GM13977 (cell line): Measurements from ENCODE around the gene CSTB.
"Not testable (repeated sequence)": the region's sequence is repeated elsewhere in the genome, so short reads cannot be mapped to it uniquely, and the experiment has no call there.

Experiments
- DNase-seq: peaks from one replicate; pipeline ENCODE4 v3.0.0; 2012; ENCODE audit warnings: low spot score
- in situ Hi-C: fragments of 300-500 bp; cut with MboI; formaldehyde crosslinking; loops from one replicate; pipeline ENCODE4 v1.12.0; 2022; ENCODE audit warnings: low sequenced_read_pairs, low pct_unique_long_range_greater_than_20kb, mixed read lengths, inconsistent platforms; ENCODE audit not compliant: unreplicated experiment
- TF ChIP-seq, protein P1 (sequence below): IDR thresholded peaks from 2 replicates; pipeline ENCODE4 v1.5.1; 2012; ENCODE audit warnings: mild to moderate bottlenecking, control low read depth; ENCODE audit not compliant: insufficient read depth; ENCODE audit errors: extremely low read depth, missing control alignments

CSTB gene

DNA sequence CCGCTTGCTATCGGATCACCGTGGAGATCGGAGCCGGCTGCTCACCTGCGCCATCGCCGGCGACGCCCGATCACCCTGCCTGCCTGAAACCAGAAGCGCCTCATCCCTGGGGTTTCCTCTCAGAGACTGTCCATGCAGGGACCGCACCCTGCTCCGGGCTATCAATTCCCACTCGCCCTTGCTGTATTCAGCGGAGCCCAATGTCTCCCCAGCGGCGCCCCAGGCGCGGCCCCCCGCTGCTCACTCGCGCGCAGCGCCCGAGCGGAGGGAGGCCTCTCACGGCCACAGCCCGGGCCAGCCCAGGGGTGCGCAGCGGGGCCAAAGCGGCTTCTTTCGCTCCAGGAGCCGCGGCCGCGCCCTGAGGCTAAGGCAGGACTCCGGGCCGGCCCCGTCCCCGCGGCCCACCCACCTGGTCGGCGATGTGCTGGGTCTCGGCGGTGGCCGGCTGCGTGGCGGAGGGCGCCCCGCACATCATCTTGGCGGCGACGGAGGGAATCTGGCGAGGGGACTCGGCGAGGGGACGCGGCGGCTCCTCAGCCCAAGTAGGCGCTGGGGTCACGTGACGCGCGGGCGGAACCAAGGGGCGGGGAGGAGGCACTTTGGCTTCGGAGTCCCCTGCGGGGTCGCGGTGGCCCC, at the start of gene CSTB:
Gene CSTB (minus strand): TSS at position 514 of the 636 bp plus-strand sequence. CDS start 39 bp downstream, at position 475.
- peak; percentile 93 for DNase-seq
- TF ChIP-seq, protein P1, sequence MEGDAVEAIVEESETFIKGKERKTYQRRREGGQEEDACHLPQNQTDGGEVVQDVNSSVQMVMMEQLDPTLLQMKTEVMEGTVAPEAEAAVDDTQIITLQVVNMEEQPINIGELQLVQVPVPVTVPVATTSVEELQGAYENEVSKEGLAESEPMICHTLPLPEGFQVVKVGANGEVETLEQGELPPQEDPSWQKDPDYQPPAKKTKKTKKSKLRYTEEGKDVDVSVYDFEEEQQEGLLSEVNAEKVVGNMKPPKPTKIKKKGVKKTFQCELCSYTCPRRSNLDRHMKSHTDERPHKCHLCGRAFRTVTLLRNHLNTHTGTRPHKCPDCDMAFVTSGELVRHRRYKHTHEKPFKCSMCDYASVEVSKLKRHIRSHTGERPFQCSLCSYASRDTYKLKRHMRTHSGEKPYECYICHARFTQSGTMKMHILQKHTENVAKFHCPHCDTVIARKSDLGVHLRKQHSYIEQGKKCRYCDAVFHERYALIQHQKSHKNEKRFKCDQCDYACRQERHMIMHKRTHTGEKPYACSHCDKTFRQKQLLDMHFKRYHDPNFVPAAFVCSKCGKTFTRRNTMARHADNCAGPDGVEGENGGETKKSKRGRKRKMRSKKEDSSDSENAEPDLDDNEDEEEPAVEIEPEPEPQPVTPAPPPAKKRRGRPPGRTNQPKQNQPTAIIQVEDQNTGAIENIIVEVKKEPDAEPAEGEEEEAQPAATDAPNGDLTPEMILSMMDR: peak; percentile 12
- in situ Hi-C loops: no loop called here

- TF ChIP-seq, protein P1: no peak
- no peak for DNase-seq
- in situ Hi-C loops: no loop called here
Measured at GRCh38 chr21:43825242-43825935, 49.3 kb upstream of the CSTB start.

GRCh38 chr21:43824333-43825241, 48.5 kb upstream of the CSTB start:
- in situ Hi-C loops: no loop called here
- DNase-seq: no peak
- TF ChIP-seq, protein P1: no peak

DNA sequence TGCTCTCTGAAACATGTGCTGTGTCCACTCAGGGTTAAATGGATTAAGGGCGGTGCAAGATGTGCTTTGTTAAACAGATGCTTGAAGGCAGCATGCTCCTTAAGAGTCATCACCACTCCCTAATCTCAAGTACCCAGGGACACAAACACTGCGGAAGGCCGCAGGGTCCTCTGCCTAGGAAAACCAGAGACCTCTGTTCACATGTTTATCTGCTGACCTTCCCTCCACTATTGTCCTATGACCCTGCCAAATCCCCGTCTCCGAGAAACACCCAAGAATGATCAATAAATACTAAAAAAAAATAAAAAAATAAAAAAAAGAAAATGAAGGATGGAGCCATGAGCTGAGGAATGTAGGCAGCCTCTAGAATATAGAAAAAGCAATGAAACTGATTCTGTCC, 46.6 kb upstream of the CSTB start:
- DNase-seq, in situ Hi-C loops: not testable (repeated sequence)

DNA sequence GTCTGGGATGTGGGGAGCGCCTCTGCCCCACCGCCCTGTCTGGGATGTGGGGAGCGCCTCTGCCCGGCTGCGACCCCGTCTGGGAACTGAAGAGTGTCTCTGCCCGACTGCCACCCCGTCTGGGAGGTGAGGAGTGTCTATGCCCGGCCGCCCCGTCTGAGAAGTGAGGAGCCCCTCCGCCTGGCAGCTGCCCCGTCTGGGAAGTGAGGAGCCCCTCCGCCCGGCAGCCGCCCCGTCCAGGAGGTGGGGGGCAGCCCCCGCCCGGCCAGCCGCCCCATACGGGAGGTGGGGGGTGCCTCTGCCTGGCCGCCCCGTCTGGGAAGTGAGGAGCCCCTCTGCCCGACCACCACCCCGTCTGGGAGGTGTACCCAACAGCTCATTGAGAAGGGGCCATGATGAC, 46.1 kb upstream of the CSTB start:
- in situ Hi-C loops, DNase-seq: not testable (repeated sequence)

- TF ChIP-seq, protein P1: no peak
- in situ Hi-C loops: no loop called here
- DNase-seq: no peak
Measured at GRCh38 chr21:43820466-43820865, 44.4 kb upstream of the CSTB start.

DNA sequence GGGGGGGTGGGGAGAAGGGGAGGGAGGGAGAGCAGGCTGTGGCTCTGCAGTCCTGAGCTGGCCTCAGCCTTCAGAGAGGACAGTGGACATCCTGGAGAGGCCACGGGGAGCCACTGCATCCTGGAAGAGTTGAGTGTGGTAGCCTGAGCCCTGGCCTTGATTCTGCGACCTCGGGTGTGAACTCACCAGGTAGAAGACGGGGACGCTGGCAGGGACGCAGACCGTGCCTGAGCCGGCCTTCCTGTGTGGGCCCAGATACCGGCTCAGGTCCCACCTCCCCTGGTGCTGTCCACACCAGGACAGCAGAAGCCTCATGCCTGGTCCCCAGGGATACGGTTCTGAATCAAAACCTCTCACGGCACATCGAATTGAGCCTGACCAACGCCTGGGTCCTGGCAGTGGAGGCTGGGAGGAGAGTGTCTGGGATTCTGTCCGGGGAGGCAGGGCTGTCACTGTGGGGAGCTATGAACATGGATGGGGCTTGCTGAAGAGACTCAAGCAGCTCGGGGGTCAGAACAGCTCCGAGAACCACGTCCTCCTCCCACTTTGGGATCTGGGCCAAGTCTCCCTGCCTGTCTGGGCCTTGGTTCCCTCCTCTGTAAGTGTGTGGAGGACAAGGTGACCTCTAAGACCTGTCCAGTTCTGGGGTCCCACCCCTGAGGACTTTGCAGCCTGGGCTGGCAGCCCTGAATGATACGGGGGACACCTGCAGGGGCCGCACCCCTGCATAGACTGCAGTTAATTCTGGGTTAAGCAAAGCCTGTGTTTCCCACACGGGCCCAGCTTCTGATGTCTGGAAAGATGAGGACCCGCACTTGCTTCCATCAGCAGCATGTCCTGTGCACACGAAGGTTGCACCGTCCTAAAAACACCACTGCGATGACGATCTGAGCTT, 43.6 kb upstream of the CSTB start:
- DNase-seq: no peak
- TF ChIP-seq, protein P1: no peak
- in situ Hi-C loops: no loop called here
